GM12874 (cell line): ENCODE measurements around the gene SUB1.

Experiments
- TF ChIP-seq, protein P1 (sequence below): IDR thresholded peaks from 2 replicates; pipeline ENCODE4 v1.5.1; 2011; ENCODE audit warnings: low read depth, mild to moderate bottlenecking, control low read depth, low read length, moderate library complexity; ENCODE audit not compliant: insufficient read depth

The SUB1 gene

DNA sequence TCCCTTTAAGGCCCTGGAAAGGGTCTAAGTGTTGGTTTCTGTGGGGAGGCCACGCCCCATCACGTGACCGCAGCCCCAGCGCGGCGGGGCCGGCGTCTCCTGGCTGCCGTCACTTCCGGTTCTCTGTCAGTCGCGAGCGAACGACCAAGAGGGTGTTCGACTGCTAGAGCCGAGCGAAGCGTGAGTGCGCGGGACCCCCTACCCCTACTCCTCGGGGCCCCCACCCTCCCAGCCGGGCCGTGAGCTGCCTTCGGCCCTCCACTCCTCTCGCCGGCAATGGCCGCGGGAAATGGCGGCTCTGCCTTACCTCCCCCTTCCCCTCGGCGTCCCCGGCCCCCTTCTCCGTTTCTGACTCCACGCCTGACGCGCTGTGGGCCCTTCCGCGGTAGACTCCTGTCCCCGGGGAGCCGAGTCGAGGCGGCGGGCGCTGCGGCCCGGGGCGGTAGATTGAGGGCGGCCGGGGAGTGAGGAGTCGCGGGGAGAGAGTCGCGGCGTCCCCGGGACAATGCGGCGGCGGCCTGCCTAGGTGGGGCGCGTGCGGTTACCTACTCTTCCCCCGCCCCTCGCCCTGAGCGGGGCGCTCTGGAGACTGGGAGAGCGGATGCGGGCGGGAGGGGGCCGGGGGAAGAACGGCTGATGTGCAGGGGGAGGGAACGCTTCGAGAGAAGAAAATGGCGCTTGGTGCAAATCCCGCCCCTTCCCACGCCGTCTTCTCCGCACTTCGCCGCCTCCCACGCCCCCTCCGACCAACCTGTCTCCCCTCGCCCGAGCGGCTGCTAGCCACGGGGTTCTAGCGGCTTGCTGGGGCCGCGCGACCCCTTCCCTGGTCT lies at the start of gene SUB1:
Gene SUB1 (plus strand): TSS at position 112 of the 830 bp plus-strand sequence. CDS start 2,956 bp downstream, outside the sequence.
- TF ChIP-seq, protein P1, sequence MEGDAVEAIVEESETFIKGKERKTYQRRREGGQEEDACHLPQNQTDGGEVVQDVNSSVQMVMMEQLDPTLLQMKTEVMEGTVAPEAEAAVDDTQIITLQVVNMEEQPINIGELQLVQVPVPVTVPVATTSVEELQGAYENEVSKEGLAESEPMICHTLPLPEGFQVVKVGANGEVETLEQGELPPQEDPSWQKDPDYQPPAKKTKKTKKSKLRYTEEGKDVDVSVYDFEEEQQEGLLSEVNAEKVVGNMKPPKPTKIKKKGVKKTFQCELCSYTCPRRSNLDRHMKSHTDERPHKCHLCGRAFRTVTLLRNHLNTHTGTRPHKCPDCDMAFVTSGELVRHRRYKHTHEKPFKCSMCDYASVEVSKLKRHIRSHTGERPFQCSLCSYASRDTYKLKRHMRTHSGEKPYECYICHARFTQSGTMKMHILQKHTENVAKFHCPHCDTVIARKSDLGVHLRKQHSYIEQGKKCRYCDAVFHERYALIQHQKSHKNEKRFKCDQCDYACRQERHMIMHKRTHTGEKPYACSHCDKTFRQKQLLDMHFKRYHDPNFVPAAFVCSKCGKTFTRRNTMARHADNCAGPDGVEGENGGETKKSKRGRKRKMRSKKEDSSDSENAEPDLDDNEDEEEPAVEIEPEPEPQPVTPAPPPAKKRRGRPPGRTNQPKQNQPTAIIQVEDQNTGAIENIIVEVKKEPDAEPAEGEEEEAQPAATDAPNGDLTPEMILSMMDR = no peak

GRCh38 chr5:32536246-32536645 lies 49.1 kb upstream of the SUB1 start:
- TF ChIP-seq, protein P1 = no peak

- TF ChIP-seq, protein P1 = no peak
Measured at GRCh38 chr5:32538031-32538547, 47.3 kb upstream of the SUB1 start.

DNA sequence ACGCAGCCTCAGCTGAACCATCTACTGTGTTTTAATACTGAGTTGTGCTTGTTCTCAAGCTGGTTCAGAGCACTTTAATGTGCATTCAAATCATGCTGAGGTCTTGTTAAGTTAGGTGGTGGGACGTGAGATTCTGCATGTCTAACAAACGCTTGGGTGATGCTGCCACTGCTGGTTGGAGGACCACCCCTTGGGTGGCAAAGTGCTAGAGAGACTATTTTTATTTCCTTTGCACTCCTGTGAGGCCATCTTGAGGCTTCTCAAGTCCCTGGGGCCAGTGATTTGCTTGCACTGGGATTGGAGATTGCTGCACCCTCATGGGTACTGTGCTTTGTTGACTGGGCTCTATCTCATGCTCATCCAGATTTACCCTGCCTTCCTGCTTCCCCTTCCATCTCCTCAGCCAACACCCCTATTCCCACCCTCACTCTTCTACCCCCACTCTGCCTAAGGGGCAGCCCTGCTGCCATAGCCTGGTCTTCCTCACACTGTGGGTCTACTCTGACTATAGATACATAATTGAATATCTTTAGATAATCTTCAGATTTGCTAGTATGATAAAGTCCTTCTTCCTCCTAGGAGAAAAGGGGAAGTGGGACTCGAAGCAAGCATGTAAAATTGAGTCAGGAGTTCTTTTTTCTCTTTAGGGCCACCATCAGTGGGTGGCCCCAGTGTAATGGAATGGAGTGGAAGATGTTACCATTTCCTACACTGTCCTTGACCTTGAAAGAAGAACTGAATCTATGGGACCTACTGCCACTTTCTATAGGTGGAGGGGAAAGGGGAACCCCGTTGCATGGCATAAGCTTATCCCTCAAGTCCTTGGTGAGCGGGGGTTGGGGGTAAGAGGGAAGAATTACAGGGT lies 45.1 kb upstream of the SUB1 start:
- TF ChIP-seq, protein P1 = no peak

- TF ChIP-seq, protein P1 = no peak
Measured at GRCh38 chr5:32541241-32541640, 44.1 kb upstream of the SUB1 start.

DNA sequence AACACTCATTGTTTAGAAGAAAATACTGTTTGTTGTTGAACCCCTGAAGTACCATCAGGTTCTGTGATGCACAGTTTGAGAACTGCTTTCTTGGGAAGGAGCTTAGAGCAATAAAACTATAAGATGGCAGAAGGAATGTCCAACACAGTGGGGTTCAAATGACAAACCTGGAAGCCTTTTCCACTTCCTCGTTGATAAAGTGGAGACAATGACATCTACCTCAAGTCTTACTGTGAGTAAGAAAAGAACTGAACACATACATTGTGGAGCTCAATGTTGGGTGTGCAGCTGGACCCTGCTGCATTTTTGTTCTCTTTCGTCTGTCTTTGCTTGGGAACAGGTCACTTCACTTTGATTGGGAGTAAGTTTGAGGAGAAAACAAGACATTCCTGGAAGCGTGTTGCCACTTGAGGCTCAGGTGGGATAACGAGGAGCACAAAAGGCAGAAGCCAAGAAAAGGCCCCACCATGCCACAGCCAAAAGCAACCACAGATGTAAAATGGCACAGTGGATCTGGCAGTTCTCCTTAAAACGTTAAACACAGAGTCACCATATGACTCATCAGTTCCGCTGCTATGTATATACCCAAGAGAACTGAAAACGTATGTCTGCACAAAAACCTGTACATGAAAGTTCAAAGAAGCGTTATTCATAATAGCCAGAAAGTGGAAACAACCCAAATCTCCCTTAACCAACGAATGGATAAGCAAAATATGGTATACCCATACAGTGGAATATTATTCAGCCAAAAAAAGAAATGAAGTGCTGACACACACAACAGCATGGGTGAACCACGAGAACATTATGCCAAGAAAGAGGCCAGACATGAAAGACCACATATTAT lies 42.9 kb upstream of the SUB1 start:
- TF ChIP-seq, protein P1 = no peak
